OCI-LY1 (cell line): ENCODE data around the gene CARS1.

Source experiments
- EZH2 ChIP-seq: fragments of 200-600 bp; sonication (generic), shearing (Covaris generic); IDR thresholded peaks from 2 replicates; pipeline ENCODE4 v1.8.0; 2017; ENCODE audit warnings: borderline replicate concordance, mixed run types, mild to moderate bottlenecking, antibody characterized with exemption, low read length, moderate library complexity, mixed read lengths
- TF ChIP-seq, protein P1 (sequence below): fragments of 200-600 bp; sonication (generic), shearing (Covaris generic); IDR thresholded peaks from 2 replicates; pipeline ENCODE4 v1.5.1; 2017; ENCODE audit warnings: mild to moderate bottlenecking, antibody characterized with exemption, low read length, moderate library complexity, mixed read lengths

DNA sequence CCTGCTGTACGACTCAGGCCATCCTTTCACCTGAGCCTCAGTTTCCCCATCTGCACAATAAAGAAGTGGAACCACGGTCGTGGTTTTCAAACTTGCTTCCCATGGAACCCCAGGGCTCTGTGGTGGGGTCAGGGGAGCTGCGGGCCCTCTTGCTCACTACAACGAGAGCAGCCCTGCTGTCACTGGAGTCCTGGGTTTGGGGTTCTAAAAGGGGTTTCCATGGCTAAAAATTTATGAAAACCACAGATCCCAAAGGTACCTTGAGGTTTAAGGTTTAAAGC, 45.4 kb upstream of the CARS1 start:
- TF ChIP-seq, protein P1, sequence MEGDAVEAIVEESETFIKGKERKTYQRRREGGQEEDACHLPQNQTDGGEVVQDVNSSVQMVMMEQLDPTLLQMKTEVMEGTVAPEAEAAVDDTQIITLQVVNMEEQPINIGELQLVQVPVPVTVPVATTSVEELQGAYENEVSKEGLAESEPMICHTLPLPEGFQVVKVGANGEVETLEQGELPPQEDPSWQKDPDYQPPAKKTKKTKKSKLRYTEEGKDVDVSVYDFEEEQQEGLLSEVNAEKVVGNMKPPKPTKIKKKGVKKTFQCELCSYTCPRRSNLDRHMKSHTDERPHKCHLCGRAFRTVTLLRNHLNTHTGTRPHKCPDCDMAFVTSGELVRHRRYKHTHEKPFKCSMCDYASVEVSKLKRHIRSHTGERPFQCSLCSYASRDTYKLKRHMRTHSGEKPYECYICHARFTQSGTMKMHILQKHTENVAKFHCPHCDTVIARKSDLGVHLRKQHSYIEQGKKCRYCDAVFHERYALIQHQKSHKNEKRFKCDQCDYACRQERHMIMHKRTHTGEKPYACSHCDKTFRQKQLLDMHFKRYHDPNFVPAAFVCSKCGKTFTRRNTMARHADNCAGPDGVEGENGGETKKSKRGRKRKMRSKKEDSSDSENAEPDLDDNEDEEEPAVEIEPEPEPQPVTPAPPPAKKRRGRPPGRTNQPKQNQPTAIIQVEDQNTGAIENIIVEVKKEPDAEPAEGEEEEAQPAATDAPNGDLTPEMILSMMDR, result no peak
- no peak for TF ChIP-seq EZH2
